ENCODE results near the gene UFM1. TPM values are rescaled to one million over a fixed set of nuclear protein-coding genes. Genes with fewer than 3 reads are reported as not detected.

Gene UFM1
- total RNA-seq, 4 donors from 2014 or later: 35.2 to 56.7 (median 40.5) TPM

DNA sequence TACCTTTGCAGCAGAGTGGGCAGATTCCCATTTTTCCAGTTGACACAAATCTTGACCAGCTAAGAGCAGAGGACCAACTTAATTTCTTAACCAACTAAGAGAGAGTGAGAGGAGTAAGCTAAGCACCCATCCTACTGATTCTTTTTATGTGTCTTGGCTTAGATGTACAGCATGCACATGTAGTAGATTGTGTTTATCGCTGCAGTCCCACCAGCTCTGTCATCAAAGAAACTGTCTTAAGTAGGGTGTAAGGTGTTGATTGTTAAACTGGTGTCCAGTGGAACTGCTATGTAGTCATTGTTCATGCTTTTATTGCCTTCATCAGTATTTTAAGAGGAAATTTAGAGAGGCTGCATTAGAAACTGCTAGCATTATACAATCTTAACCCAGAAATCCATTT, 9.0 kb upstream of the UFM1 start:
- Histone ChIP-seq H3K4me3 (no peak overlapping the region), H3K27ac (no peak overlapping the region), H3K4me1 (no peaks in the 10 kb centered on the region), H3K36me3 (no peaks in the 10 kb centered on the region), H3K27me3 (no peaks in the 10 kb centered on the region), H3K9me3 (no peaks in the 10 kb centered on the region)
- TF ChIP-seq, protein P1, sequence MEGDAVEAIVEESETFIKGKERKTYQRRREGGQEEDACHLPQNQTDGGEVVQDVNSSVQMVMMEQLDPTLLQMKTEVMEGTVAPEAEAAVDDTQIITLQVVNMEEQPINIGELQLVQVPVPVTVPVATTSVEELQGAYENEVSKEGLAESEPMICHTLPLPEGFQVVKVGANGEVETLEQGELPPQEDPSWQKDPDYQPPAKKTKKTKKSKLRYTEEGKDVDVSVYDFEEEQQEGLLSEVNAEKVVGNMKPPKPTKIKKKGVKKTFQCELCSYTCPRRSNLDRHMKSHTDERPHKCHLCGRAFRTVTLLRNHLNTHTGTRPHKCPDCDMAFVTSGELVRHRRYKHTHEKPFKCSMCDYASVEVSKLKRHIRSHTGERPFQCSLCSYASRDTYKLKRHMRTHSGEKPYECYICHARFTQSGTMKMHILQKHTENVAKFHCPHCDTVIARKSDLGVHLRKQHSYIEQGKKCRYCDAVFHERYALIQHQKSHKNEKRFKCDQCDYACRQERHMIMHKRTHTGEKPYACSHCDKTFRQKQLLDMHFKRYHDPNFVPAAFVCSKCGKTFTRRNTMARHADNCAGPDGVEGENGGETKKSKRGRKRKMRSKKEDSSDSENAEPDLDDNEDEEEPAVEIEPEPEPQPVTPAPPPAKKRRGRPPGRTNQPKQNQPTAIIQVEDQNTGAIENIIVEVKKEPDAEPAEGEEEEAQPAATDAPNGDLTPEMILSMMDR (IDR thresholded peaks at IDR 0.05): no peak
- TF ChIP-seq POLR2AphosphoS5 (IDR thresholded peaks at IDR 0.05): no peak
- TF ChIP-seq EP300 (IDR thresholded peaks at IDR 0.05): no peak
- DNase-seq (ENCODE audit: low spot score in 2 of 2): no peak
- 100% methylated on average over 1 of the region's 1 CpG for WGBS

DNA sequence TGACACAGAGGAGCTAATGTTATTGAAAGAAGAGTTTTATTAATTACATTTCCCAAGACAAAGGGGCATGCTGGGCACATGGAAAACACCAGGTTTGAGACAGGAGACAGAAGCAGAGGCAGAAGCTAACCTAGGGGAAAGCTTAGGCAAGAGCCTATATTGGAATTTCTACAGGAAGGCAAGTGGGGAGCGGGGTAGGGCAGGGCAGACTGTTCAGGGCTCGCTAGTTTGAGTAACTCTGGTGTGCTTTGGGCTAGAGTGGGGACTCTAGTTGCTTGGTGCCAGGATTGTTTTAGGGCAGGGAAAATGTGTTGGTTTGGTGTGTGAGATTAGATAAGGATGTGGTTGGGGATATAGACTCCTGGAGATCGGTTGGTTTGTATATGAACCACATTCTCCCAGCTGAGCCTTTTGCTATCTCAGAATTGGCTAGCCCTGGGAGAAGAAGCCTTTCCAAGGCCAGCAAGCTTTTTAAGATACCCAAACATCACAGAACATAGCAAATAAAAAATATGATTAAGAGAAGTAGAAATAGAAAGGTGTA, 8.4 kb upstream of the UFM1 start:
- H3K36me3 ChIP-seq: no peaks in the 10 kb centered on the region
- no peaks in the 10 kb centered on the region for H3K4me1 ChIP-seq
- DNase-seq (ENCODE audit: low spot score in 2 of 2): no peak
- H3K27ac ChIP-seq: no peak overlapping the region
- H3K27me3 ChIP-seq: no peaks in the 10 kb centered on the region
- H3K4me3 ChIP-seq: no peak overlapping the region
- H3K9me3 ChIP-seq: no peaks in the 10 kb centered on the region
- whole genome bisulfite sequencing: 85% methylated on average over 3 of the region's 3 CpGs
- TF ChIP-seq, protein P1 (IDR thresholded peaks at IDR 0.05): no peak
- TF ChIP-seq POLR2A (IDR thresholded peaks at IDR 0.05) (no peak), EP300 (IDR thresholded peaks at IDR 0.05) (no peak), POLR2AphosphoS5 (IDR thresholded peaks at IDR 0.05) (no peak)

DNA sequence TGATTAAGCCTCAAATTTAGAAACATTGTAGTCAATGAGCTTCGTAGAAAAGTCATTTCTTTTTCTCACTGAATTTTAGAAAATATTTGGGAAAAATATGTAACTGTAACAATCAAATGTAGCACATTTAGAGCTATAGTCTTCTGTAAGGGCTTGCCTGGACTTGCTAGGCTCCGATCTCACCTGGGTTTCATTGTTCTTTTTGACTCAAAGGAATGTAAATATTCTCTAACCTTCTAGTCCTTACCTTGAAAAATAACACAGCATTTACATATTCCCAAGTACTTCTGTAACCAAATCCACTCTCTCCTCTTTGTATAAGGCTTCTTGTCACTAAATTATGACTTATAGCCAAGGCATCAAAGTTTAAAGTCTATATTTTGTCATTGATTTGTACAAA, 2.9 kb upstream of the UFM1 start:
- TF ChIP-seq POLR2AphosphoS5 (IDR thresholded peaks at IDR 0.05) (no peak), EP300 (IDR thresholded peaks at IDR 0.05) (no peak), POLR2A (IDR thresholded peaks at IDR 0.05) (no peak)
- TF ChIP-seq, protein P1 (IDR thresholded peaks at IDR 0.05): no peak
- 76% methylated on average over 2 of the region's 2 CpGs for WGBS
- H3K9me3 ChIP-seq: no peaks in the 10 kb centered on the region
- DNase-seq (ENCODE audit: low spot score in 2 of 2): no peak
- no peaks in the 10 kb centered on the region for H3K36me3 ChIP-seq
- no peak overlapping the region for H3K4me3 ChIP-seq
- H3K27me3 ChIP-seq: no peaks in the 10 kb centered on the region
- no peak overlapping the region for H3K27ac ChIP-seq
- H3K4me1 ChIP-seq: peaks cover 17% of the 10 kb centered on the region

DNA sequence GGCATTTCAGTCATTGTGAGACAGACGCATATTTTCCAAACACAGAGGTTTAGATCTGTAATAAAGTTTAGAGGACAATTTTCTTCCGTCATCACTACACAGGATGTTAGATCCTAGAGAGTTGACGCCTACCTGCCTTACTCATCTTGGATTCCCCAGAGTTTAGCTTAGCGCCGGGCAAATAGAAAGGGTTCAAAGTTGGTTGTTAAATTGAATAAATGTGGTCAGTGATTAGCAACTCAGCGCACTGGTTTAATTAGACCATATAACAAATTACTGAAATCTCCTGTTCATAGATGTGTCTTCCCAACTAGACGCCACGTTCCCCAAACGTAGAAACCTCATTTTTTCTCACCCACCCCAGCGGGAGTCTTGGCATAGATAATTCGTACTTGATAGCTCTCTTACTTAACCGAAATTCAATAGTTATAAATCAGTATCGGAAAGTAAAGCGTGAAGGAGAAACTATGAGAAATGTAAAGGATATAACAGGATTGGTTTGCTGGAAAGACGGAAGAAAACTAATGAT, 726 bp upstream of the UFM1 start:
- peaks cover 33% of the 10 kb centered on the region for H3K4me1 ChIP-seq
- peak overlapping the region; percentile 75 for H3K4me3 ChIP-seq
- no peaks in the 10 kb centered on the region for H3K9me3 ChIP-seq
- under 1% methylated on average over 15 of the region's 15 CpGs for WGBS
- DNase-seq (ENCODE audit: low spot score in 2 of 2): no peak
- H3K27me3 ChIP-seq: no peaks in the 10 kb centered on the region
- peaks cover 3% of the 10 kb centered on the region for H3K36me3 ChIP-seq
- TF ChIP-seq EP300 (IDR thresholded peaks at IDR 0.05) (no peak), POLR2AphosphoS5 (IDR thresholded peaks at IDR 0.05) (no peak), POLR2A (IDR thresholded peaks at IDR 0.05) (no peak)
- TF ChIP-seq, protein P1 (IDR thresholded peaks at IDR 0.05): no peak
- peak overlapping the region; percentile 91 for H3K27ac ChIP-seq

DNA sequence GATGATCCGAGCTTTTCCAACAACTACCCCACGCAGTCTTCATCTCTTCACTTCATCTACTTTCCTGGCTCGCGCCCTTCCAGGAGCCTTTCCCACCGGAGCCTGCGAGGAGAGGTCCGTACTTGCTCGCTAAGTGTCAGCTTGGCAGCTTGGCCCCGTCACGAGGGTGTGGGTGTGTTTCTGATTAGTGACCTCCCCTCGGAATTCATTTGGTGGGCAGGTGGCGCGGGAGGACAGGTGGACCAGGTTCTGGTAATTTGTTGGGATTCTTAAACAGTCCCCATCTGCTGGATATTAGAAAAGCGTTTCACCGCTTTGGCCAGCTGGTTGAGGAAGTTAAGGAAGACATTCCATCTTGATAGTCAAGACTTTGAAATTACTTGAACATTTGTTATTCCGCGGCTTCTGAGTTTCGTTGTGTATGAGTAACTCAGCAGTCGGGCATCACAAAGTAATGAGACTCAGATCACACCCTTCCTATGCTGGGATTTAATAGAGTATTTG, 515 bp downstream of the UFM1 start:
- DNase-seq (ENCODE audit: low spot score in 2 of 2): peak; percentile 85 to 86
- H3K4me1 ChIP-seq: peaks cover 33% of the 10 kb centered on the region
- H3K4me3 ChIP-seq: peak overlapping the region; percentile 75
- no peaks in the 10 kb centered on the region for H3K27me3 ChIP-seq
- TF ChIP-seq EP300 (IDR thresholded peaks at IDR 0.05): no peak
- no peak for TF ChIP-seq POLR2A (IDR thresholded peaks at IDR 0.05)
- TF ChIP-seq, protein P1 (IDR thresholded peaks at IDR 0.05): no peak
- H3K27ac ChIP-seq: peak overlapping the region; percentile 91
- no peaks in the 10 kb centered on the region for H3K9me3 ChIP-seq
- WGBS: 0% methylated on average over 19 of the region's 19 CpGs
- peaks cover 8% of the 10 kb centered on the region for H3K36me3 ChIP-seq
